GM18868 (cell line): ENCODE data around the gene DPF3.
"Not testable (repeated sequence)": the region's sequence is repeated elsewhere in the genome, so short reads cannot be mapped to it uniquely, and the experiment has no call there.

Experiments
- ATAC-seq: cut with Tn5 transposase; IDR thresholded peaks from one replicate; pipeline ENCODE4 v1.9.1; 2021; ENCODE audit warnings: mild to moderate bottlenecking, moderate library complexity; ENCODE audit not compliant: unreplicated experiment

Gene DPF3

DNA sequence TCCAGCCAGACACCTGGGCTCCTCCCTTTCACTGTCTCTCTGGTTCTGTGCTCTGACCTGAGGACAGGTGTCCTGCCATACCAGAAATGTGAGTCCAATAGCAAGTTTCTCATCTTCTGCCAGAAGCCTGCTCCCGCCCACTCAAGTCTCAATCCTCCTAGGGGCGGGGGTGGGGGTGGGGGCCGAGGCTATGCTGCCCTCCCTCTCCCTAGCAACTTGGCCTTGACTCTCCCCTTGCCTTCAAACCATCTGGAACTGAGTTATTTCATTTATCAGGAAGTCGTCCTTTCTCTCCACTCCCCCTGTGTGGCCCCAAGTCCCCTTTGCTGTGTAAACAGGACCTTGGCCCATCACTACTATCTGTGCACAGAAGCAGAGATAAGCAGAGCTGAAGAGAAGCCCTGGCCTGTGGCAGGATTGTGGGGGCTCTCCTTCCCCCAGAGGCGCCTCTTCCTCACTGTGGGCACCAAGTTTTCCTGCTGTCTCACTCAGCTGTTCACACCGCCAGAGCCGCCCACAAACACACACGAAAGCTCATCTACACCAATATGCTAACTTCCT, 117.1 kb downstream of the DPF3 start:
- ATAC-seq, result no peak

DNA sequence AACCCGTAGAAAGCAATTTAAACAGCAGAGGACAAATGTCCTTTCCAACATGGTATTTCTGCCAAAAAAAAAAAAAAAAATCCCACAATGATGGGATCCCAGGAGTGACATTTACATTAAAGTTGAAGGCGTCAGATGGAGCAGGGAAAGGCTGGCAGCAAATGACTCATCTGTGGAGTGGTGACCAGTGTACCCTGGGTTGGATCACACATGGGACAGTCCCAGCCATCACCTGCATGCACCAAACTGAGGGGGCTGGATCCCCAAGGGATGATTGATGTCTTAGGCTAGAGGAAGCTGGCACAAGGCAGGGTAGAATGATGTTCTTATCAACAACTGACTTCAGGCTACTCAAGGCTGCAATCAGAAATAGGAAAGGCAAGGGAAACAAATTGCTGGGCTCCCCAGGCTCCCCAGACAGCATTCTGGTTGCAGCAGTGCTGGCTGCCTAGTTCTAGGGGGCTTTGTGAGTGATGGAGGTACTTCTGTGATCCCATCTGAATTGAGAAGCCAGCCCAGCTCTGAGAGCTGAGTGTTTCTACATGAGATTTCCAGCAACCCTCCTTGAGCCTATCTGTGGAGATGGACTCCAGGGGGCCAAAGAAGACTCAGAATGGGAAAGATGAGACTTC, 117.9 kb downstream of the DPF3 start:
- ATAC-seq, result no peak

DNA sequence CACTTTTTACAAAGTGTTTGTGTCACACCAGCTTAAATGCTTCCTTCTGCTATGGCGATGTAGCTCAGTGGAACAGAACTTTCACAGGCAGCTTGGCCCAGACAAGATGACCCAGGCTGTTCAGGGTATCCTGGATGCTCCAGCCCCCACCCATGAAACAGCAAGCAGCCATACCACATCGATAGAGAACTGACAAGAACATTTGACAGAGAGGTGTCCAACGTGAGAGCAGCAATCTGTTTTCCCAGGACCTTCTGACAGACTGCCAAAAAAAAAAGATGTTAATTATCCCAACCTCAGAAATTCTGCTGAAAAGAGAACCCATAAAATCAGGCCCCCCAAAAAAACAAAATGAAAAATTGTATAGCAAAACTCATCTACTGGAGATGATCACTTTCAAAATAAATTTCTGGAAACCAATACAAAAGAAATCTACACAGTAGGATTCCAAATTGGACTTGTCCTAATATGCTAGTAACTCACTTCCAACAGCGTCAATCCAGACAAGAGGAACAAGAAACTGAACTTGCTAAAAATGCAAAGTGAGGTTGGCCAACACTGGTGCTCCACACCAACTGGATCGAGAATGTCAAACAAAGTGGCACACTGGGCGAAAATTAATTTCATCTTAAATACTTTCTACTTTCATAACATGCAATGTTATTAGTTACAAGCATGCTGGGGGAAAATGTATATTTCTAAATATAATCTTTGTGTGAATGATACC, 118.8 kb downstream of the DPF3 start:
- no peak for ATAC-seq

DNA sequence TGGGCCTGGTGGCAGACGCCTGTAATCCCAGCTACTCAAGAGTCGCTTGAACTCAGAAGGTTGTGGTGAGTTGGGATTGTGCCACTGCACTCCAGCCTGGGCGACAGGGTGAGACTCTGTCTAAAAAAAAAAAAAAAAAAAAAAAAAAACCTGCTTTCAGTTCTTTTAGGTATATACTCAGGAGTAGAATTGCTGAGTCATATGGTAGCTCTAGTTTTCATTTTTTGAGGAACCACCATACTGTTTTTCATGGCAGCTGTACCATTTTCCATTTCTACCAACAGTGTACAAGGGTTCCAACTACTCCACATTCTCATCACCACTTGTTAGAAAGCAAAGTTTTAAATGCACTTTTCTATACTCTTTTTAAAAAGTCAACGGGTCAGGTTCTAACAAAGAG, 119.8 kb downstream of the DPF3 start:
- no peak for ATAC-seq

DNA sequence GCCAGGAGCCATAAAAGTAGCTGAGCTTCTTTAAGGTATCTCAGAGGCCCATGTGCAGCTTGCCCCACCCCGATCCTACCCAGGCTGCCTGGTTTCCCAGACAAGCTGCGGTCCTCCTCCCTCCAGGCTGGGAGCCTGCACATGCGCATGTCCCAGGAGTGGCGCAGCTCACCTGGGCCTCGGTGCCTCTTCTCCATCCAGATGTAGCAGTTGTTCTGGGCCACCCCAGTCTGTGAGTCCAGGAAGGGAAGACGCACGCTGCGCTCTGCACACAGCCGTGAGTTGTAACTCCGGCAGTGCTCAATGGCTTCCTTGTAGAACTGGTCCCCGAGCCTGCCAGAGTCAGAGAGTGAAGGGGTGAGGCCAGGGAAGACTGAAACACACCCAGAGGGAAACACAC, 122.3 kb downstream of the DPF3 start:
- ATAC-seq, result no peak

DNA sequence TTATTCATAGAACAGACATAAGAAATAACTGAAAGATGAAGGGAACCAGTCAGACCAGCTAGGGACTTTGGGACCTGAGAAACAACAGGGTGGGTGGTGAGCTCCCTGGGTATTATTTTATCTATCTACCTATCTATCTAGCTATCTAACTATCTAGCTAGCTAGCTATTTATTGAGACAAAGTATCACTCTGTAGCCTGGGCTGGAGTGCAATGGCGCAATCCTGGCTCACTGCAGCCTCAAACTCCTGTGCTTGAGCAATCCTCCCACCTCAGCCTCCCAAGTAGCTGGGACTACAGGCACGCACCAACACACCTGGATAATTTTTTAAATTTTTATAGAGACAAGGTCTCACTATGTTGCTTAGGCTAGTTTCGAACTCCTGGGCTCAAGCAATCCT, 127.6 kb downstream of the DPF3 start:
- ATAC-seq, result no peak

DNA sequence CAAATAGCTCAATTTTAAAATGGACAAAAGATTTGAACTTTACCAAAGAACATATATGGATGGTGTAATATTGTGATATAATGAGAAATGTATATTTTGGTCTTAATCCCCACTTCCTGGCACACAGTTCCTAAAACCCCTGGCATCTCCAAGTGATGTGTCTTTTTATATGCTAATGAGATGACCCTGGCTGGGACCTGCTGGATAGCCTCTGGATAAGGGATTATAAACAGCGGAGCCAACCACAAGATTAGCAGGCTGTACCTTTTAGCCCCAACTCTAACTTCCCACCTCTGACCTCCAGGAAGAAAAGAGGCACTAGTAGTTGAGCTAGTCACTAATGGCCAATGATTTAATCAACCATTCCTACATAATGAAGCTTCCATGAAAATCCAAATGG, 130.0 kb downstream of the DPF3 start:
- ATAC-seq, result no peak

DNA sequence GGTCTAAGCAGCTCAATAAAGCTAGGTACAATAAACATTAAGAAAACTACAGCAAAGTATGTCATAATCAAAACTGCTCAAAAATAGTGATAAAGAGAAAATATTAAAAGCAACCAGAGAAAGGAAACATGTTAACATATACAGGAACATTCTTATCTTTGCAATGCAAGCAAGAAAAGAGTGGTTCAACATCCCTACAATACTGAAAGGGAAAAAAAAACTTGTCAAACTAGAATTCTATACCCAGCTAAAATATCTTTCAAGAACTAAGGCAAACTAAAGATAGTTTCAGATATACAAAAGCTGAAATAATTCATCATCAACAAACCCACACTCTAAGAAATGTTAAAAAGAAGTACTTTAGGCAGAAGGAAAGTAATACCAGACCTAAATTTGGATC, 134.2 kb downstream of the DPF3 start:
- no peak for ATAC-seq

DNA sequence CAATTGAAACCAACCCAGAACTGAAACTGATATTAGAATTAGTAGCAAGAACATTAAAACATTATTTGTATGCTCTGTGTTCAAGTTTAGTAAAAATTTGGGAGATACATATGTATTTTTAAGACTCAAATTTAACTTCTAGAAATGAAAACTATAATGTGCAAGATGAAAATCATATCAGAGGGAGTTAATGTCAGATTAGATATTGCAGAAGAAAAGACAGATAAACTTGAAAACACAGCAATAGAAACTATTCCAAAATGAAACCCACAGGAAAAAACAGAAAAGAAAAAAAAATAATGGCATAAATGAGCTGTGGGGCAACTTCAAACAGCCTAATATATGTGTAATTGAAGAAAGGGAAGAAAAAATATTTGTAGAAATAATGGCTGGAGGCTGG, 134.9 kb downstream of the DPF3 start:
- ATAC-seq, result no peak

DNA sequence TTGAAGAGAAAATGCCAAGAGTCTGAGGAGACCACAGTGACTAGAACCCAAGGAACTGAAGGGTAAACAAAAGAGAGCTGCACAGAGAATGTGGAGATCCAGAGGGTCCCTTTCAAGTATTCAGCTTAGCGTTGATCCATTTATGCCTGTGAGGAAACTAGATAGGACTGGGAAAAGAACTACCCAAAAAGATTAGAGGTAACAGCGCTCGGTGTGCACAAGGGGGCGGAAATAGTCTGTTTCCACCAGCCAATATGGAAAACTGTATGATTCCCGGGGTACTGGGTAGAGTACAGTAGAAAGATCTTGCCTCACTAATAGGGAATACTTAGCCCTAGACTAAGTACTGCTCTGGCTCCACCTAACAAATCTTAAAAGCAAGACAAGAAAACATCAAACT, 135.5 kb downstream of the DPF3 start:
- no peak for ATAC-seq

DNA sequence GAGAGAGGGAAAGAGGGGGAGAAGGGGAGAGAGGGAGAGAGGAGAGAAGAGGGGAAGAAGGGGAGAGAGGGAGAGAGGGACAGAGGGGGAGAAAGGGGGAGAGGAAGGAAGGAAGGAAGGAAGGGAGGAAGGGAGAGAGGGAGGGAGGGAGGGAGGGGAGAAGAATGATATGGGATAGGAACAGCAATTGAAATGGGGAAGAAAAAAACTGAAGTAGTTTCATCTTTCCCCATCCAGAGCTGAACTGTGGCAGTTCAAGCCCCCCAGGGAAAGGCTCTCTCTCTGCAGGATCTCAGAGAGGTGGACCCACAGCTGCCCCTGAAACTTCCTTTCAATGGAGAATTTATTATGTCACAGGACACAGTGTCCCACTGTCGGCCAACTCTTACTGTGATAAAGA, 136.9 kb downstream of the DPF3 start:
- ATAC-seq, result no peak

DNA sequence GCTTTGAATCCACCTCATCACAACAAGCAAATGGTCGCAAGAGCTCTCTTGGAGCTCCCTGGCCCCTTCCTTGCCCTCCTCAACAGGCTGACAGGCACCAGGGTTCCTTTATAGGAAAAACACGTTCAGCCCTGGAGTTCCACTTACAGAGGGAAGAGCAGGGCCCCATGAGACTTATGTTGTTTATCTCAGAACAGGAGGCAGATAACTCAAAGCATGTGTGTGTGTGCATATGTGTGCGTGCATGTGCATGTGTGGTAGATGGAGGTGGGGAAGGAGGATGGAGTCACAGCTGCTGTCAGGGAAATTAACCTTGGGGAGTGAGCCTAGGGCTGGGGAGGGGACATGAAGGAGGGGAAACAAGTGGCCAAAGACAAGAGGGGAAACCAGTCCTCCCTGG, 138.1 kb downstream of the DPF3 start:
- no peak for ATAC-seq

DNA sequence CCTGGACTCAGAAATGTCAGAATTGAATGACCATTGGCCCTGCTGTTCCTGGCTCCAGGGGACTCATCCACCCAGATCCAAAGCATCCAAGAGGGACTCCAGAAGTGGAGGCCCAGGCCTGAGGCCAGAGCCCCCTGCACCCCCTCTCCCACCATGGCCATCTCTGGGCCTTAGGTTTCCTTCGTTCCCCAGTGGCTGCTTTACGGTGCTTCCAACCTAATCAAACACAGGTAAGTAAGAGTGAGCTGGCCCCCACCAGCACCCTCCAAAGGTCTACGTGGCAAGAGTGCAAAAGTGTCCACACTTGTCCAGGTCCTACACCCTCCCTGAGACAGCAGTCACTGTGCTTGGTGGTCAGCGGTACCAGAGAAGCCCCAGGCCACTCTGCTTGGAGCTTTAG, 139.0 kb downstream of the DPF3 start:
- ATAC-seq, result no peak

DNA sequence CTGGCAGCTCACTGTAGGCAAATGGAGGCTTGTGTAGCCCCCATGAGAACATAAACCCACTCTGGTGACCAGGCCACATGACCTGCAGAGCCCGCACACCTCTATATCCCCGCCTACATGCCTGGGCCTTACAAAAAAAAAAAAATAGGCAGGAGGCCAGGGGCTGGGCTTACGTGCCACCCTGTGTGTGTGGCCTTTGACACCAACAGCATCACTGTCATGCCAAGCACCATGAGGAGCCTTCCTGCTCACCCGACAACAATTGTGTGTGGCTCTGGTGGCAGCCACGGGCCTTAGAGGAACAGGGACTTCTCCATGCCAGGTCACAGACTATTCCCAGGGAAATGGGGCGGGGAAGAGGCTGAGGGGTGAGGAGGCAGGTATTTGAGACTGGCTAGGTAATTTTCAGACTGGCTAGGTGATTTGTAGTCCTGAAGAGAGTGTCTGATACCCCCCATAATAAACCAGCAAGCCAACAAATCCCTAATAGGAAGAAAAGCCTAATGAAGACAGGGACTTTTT, 140.0 kb downstream of the DPF3 start:
- no peak for ATAC-seq

DNA sequence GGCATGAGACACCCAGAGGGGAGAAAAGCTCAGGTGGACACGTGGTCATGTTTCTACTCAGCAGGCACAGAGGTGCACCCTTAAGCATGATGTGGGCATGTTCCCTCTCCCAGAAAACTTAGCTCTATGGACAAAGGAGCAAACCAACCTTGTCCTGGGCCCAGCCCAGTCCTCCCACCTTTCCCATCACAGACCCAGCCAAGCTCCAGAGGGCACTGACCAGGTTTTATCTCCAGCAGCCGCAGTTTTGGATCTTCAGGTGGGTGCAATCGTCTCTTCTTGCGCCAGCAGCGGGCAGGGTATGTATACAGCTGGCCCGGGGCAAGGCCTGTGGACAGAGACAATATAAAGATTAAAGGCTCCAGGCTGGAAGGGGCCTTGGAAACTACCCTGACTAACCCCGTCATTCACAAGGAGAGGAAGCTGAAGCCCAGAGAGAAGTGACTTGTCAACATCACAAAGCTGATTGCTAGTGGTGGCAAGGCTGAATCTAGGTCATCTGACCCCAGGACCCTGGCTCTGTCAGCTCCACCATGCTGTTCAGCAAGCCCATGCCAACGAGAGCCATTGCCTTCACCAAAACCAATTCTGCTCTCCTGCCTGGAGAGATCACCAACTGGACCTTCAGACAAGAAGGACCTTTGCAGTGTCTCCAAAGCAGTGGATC, 140.7 kb downstream of the DPF3 start:
- ATAC-seq, result no peak

DNA sequence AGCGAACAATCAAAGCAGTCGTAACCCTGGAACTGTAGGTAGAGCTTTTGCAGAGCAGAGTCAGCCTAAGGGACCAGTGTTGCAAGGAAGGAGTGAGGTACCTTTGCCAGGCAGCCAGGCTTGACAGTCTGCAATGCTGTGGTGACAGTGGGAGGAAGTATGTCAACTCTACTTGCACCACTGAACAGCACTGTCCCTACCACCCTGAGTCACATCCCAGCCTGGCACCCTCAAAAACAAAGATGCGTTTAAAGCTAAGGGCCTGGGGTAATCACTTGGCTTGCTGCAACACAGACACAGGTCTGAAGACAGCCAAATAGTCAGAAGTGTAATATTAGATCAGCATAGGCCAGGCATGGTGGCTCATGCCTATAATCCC, 141.9 kb downstream of the DPF3 start:
- ATAC-seq, result no peak

DNA sequence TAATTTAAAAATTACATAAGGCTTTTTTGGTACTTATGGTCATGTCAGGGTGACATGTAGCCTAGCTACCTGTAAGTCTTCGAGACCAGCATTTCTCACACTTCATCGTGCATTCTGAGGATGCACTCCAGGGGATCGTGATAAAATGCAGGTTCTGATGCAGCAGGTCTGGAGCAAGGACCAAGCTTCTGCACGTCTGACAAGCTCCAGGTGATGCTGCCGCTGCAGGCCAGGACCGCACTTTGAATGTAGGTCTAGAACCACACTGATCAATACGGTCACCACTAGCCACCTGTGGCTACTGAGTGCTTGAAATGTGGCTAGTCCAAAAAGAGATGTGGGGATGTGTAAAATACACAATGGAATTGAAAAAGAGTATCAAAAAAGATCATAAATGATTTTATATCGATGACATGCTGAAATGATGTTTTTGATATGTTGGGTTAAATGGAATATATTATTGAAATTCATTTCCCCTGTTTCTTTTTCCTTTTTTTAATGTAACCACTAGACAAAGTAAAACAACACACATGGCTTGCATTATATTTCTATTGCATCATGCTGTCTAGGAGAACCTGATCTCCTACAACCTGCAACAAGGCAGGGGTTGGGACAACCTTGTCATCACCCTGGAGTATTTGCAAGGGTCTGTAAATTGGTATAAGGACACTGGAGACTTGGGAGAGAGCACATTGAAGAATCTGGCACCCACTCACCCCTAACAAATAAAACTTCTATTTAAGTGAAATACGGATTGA, 142.4 kb downstream of the DPF3 start:
- no peak for ATAC-seq

DNA sequence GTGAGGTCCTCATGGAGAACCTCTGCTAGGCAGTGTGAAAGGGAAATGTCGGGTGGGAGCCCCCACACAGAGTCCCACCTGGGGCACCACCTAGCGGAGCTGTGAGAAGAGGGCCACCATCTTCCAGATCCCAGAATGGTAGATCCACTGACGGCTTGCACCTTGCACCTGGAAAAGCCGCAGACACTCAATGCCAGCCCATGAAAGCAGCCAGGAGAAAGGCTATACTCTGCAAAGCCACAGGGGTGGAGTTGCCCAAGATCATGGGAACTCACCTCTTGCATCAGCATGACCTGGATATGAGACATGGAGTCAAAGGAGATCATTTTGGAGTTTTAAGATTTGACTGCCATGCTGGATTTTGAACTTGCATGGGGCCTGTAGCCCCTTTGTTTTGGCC, 145.0 kb downstream of the DPF3 start:
- ATAC-seq, result not testable (repeated sequence)

DNA sequence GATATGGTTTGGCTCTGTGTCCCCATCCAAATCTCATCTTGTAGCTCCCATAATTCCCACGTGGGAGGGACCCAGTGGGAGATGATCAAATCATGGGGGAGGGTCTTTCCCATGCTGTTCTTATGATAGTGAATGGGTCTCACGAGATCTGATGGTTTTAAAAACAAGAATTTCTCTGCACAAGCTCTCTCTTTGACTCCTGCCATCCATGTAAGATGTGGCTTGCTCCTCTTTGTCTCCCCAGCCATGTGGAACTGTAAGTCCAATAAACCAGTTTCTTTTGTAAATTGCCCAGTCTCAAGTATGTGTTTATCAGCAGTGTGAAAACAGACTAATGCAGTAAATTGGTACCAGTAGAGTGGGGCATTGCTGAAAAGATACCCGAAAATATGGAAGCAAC, 146.2 kb downstream of the DPF3 start:
- ATAC-seq, result no peak

DNA sequence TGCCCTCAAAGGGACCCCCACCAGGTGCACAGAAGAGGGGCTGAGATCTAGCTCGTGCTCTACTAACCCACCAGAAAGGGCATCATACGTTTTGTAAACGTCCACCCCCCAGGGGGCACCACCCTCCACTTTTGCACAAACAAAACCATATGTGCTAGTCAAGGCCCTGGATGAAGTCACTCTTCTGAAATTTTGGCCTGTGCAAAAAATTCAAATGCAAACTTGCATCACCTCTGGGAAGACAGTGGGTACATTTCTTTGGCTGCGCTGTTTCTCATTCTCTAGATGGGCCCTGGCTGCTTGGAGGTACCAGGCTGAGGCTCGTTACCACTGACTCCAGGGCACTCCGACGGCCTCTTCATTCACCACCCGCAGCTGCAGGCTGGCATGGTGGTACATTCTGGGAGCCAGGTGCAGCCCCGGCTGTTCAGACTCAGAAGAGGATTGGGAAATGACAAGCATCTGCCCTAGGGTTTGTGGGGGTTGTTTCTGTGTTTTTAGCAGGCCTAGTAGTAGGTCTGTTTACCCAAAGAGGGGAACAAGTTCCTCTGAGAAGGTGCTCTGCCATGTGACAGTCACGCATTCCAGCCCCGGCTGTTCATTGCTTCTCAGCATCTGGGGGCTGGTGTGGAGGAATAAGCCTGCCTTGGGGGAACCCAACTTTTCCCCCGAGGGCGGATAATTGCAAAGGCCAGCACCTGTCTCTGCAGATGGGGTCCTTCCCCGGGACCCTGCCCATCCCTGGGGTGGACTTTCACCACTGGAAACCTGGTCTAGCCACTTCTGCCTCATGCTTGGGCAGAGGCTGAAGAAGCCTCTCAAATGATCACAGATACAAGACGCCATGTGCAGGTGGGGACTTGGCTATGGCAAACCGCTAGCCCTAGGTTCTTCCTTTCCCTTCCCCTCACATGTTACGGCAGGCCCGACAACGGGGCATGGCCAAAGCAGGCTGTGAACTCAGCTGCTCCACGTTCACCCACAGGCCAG, 147.6 kb downstream of the DPF3 start:
- ATAC-seq, result no peak
